ENCODE data around the gene LDHB. TPM values are rescaled to one million over a fixed set of nuclear protein-coding genes. Genes with fewer than 3 reads are reported as not detected.

LDHB gene
- total RNA-seq, 1 experiment from 2014 or later = 1,343 TPM

DNA sequence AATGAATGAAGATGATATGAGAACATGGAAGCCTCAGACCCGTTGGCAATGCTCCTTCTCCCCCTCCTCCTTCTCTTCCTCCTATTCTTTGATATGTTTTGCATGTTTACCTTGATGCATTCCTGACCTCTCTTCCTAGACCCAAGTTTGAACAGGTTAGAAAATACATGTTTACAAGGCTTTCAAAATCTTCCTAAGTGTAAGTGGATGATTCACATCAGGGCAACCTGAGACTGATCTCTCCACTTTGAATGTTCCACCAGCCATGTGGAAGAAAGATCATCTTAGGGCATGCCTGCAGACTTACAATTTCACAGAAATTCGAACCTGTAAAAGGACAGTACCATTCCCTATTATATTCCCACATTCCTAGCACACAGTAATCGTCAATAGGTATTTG, 18.0 kb upstream of the LDHB start:
- Histone ChIP-seq H3K18ac (ENCODE audit: insufficient read length, low read depth, low read length) (no peak overlapping the region), H3K79me1 (ENCODE audit: insufficient read depth, low read depth, low read length, poor library complexity, severe bottlenecking) (no peaks in the 10 kb centered on the region), H4K91ac (ENCODE audit: insufficient read length, low read depth, low read length) (no peak overlapping the region), H3K27ac (ENCODE audit: insufficient read length, low read depth, low read length) (no peak overlapping the region), H4K5ac (ENCODE audit: insufficient read length, low read depth, low read length) (no peak overlapping the region), H2BK5ac (ENCODE audit: insufficient read length, low read length) (no peak overlapping the region), H3K14ac (ENCODE audit: insufficient read depth, low read length) (no peak overlapping the region), H3K23ac (ENCODE audit: insufficient read length, low read depth, low read length) (no peak overlapping the region), H2BK120ac (ENCODE audit: low read depth, low read length, poor library complexity, severe bottlenecking) (no peak overlapping the region), H3K56ac (ENCODE audit: insufficient read length, low read depth, low read length) (no peak overlapping the region), H3T11ph (ENCODE audit: low read length) (no peak overlapping the region), H3K4ac (ENCODE audit: low read depth, low read length) (no peak overlapping the region), H2BK20ac (ENCODE audit: low read depth, low read length, poor library complexity, severe bottlenecking) (no peak overlapping the region), H2AFZ (ENCODE audit: low read length) (no peak overlapping the region), H4K20me1 (ENCODE audit: control insufficient read depth, insufficient read depth, insufficient read length) (no peaks in the 10 kb centered on the region), H3K79me2 (ENCODE audit: insufficient read depth, low read length) (0 out of 2 replicates have a peak, but pooled peaks cover 2% of the 10 kb centered on the region), H2BK12ac (ENCODE audit: insufficient read length, low read depth, low read length) (no peak overlapping the region), H3K23me2 (ENCODE audit: insufficient read length, low read depth, low read length, poor library complexity, severe bottlenecking) (no peaks in the 10 kb centered on the region), H4K8ac (replicated peaks; ENCODE audit: insufficient read length, low read depth, low read length) (no peak overlapping the region), H2AK5ac (ENCODE audit: insufficient read length, low read length) (no peak overlapping the region), H3K9me3 (ENCODE audit: control insufficient read depth, low read depth, low read length) (no peaks in the 10 kb centered on the region), H2BK15ac (ENCODE audit: low read depth, low read length) (no peak overlapping the region), H3K9ac (ENCODE audit: extremely low read depth, insufficient read length, low read length) (no peak overlapping the region), H3K4me2 (ENCODE audit: insufficient read depth, insufficient read length, low read length) (no peak overlapping the region), H3K27me3 (ENCODE audit: insufficient read depth, low read length) (no peaks in the 10 kb centered on the region), H3K4me1 (ENCODE audit: insufficient read depth, low read length) (no peaks in the 10 kb centered on the region)
- Mint-ChIP-seq H3K4me3 (no peak overlapping the region), H3K27me3 (ENCODE audit: low read depth) (peaks cover 4% of the 10 kb centered on the region; the same call in 1 of the 2 replicates), H3K27ac (no peak overlapping the region), H3K36me3 (ENCODE audit: insufficient read depth in 1 of 3, low read depth in 3 of 3) (no peaks in the 10 kb centered on the region), H3K4me1 (no peaks in the 10 kb centered on the region), H3K9me3 (no peaks in the 10 kb centered on the region)
- WGBS (ENCODE audit: extremely low coverage, insufficient read length, low lambda C conversion rate) = no CpG with 5 or more reads among the region's 3 CpGs
- TF ChIP-seq, protein P1, sequence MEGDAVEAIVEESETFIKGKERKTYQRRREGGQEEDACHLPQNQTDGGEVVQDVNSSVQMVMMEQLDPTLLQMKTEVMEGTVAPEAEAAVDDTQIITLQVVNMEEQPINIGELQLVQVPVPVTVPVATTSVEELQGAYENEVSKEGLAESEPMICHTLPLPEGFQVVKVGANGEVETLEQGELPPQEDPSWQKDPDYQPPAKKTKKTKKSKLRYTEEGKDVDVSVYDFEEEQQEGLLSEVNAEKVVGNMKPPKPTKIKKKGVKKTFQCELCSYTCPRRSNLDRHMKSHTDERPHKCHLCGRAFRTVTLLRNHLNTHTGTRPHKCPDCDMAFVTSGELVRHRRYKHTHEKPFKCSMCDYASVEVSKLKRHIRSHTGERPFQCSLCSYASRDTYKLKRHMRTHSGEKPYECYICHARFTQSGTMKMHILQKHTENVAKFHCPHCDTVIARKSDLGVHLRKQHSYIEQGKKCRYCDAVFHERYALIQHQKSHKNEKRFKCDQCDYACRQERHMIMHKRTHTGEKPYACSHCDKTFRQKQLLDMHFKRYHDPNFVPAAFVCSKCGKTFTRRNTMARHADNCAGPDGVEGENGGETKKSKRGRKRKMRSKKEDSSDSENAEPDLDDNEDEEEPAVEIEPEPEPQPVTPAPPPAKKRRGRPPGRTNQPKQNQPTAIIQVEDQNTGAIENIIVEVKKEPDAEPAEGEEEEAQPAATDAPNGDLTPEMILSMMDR (conservative IDR thresholded peaks at IDR 0.05) = no peak
- DNase-seq = no peak

Measured in H9 (cell line).